SK-N-SH (cell line): ENCODE data around the gene PPP1R3G. TPM values are rescaled to one million over a fixed set of nuclear protein-coding genes. Genes with fewer than 3 reads are reported as not detected.

Source experiments
- CTCF ChIA-PET: fragments of 300-600, 350-600 bp; formaldehyde crosslinking; extraction: SDS; loops from one replicate; lab custom pipeline; 2021; lab: Yijun Ruan, JAX
- POLR2A ChIA-PET: fragments of 350-600 bp; sonication (Branson Sonifier 250); formaldehyde crosslinking; extraction: SDS; loops from one replicate; lab custom pipeline; 2020; ENCODE audit warnings: antibody characterized with exemption, inconsistent platforms; lab: Yijun Ruan, JAX
- DNase-seq: peaks from one replicate; pipeline ENCODE4 v3.0.0; 2012
- H2AFZ ChIP-seq: fragments of 200-600 bp; sonication (generic); 2 replicates; pipeline ENCODE4 v1.8.1; 2016; ENCODE audit warnings: antibody characterized with exemption, mild to moderate bottlenecking, low read depth
- H3F3A ChIP-seq: fragments of 200-600 bp; sonication (generic); replicated peaks from 2 replicates; pipeline ENCODE3; 2016; ENCODE audit warnings: antibody characterized with exemption, mild to moderate bottlenecking; ENCODE audit not compliant: insufficient read depth
- H3K27ac ChIP-seq, 2 experiments: fragments of 200-500 bp in 1 of 2; fragments of 200-600 bp in 1 of 2; sonication (Bioruptor generic) in 1 of 2; sonication (generic), shearing (Covaris generic) in 1 of 2; 2 replicates each; pipeline versions ENCODE4 v1.5.1 to v1.6.1; 2014 to 2016; ENCODE audit warnings: low read depth in 2 of 2, inconsistent platforms in 1 of 2, low read length in 1 of 2, mild to moderate bottlenecking in 1 of 2, mixed read lengths in 1 of 2
- H3K27me3 ChIP-seq: fragments of 200-600 bp; sonication (generic), shearing (Covaris generic); 2 replicates; pipeline ENCODE4 v1.6.1; 2016; ENCODE audit warnings: mixed run types; ENCODE audit not compliant: insufficient read depth
- H3K36me3 ChIP-seq, 2 experiments: fragments of 200-500 bp in 1 of 2; fragments of 200-600 bp in 1 of 2; sonication (Bioruptor generic) in 1 of 2; sonication (generic) in 1 of 2; replicated peaks in 1 of 2; 2 replicates each; pipeline versions ENCODE3 to v1.5.1; 2014 to 2016; ENCODE audit warnings: low read length in 1 of 2, mild to moderate bottlenecking in 1 of 2; ENCODE audit not compliant: insufficient read depth in 2 of 2, control insufficient read depth in 1 of 2
- H3K4me1 ChIP-seq, 2 experiments: fragments of 200-500 bp in 1 of 2; fragments of 200-600 bp in 1 of 2; sonication (Bioruptor generic) in 1 of 2; sonication (generic), shearing (Covaris generic) in 1 of 2; 2 replicates each; pipeline versions ENCODE4 v1.5.1 to v1.6.1; 2014 to 2016; ENCODE audit warnings: low read depth in 1 of 2, low read length in 1 of 2, mixed run types in 1 of 2; ENCODE audit not compliant: insufficient read depth in 2 of 2, control insufficient read depth in 1 of 2
- H3K4me2 ChIP-seq: fragments of 200-600 bp; sonication (generic), shearing (Covaris generic); 2 replicates; pipeline ENCODE4 v1.6.1; 2017; ENCODE audit warnings: mixed run types
- H3K4me3 ChIP-seq, 2 experiments: fragments of 200-500 bp in 1 of 2; fragments of 200-600 bp in 1 of 2; sonication (Bioruptor generic) in 1 of 2; sonication (generic), shearing (Covaris generic) in 1 of 2; 2 replicates each; pipeline versions ENCODE4 v1.5.1 to v1.8.1; 2014 to 2016; ENCODE audit warnings: low read depth in 2 of 2, inconsistent platforms in 1 of 2, low read length in 1 of 2, mild to moderate bottlenecking in 1 of 2, mixed read lengths in 1 of 2, moderate library complexity in 1 of 2
- H3K79me2 ChIP-seq: fragments of 200-600 bp; sonication (generic); 2 replicates; pipeline ENCODE4 v1.8.1; 2017; ENCODE audit warnings: mild to moderate bottlenecking; ENCODE audit not compliant: insufficient read depth
- H3K9ac ChIP-seq: fragments of 200-600 bp; sonication (generic); 2 replicates; pipeline ENCODE4 v1.6.1; 2017; ENCODE audit warnings: mixed run types
- H3K9me2 ChIP-seq: fragments of 200-600 bp; sonication (generic); 2 replicates; pipeline ENCODE4 v1.6.1; 2017; ENCODE audit warnings: mixed run types
- H3K9me3 ChIP-seq: fragments of 200-600 bp; sonication (generic); 2 replicates; pipeline ENCODE4 v1.6.1; 2017; ENCODE audit warnings: mixed run types, mild to moderate bottlenecking, moderate library complexity
- H4K20me1 ChIP-seq: fragments of 200-600 bp; sonication (generic); 2 replicates; pipeline ENCODE4 v1.6.1; 2017; ENCODE audit warnings: mild to moderate bottlenecking, mixed run types; ENCODE audit not compliant: insufficient read depth
- EP300 ChIP-seq, 2 experiments: IDR thresholded peaks; 2 replicates each; pipeline versions ENCODE4 v1.4.0 to v1.6.1; 2012; ENCODE audit warnings: borderline replicate concordance in 1 of 2, low read depth in 1 of 2, low read length in 1 of 2
- GATA2 ChIP-seq: sonication (generic); formaldehyde crosslinking; IDR thresholded peaks from 2 replicates; pipeline ENCODE4 v1.5.0; 2020; ENCODE audit warnings: mild to moderate bottlenecking, missing genetic modification reagents
- JUND ChIP-seq: IDR thresholded peaks from 2 replicates; pipeline ENCODE4 v1.4.0; 2012
- REST ChIP-seq: IDR thresholded peaks from 2 replicates; pipeline ENCODE4 v1.6.1; 2012; ENCODE audit warnings: mild to moderate bottlenecking, low read depth, low read length, moderate library complexity
- RFX5 ChIP-seq: IDR thresholded peaks from 2 replicates; pipeline ENCODE4 v1.6.1; 2012; ENCODE audit warnings: mild to moderate bottlenecking, improper control_type of control experiment, low read length
- SIN3A ChIP-seq: IDR thresholded peaks from 2 replicates; pipeline ENCODE4 v1.6.1; 2012; ENCODE audit warnings: low read depth, mild to moderate bottlenecking, low read length, moderate library complexity, borderline replicate concordance
- SMC3 ChIP-seq: IDR thresholded peaks from 2 replicates; pipeline ENCODE4 v1.6.1; 2012; ENCODE audit warnings: low read depth, low read length, improper control_type of control experiment
- TAF1 ChIP-seq: IDR thresholded peaks from 2 replicates; pipeline ENCODE4 v1.6.1; 2012; ENCODE audit warnings: low read depth, mild to moderate bottlenecking, low read length, moderate library complexity, borderline replicate concordance
- TEAD4 ChIP-seq: IDR thresholded peaks from 2 replicates; pipeline ENCODE4 v1.4.0; 2012; ENCODE audit warnings: mild to moderate bottlenecking, borderline replicate concordance; ENCODE audit not compliant: insufficient read depth
- WGBS: methylation state at CpG from one replicate; pipeline ENCODE4 v1.1.6; 2017; ENCODE audit warnings: low lambda C conversion rate; 5-methylcytosine and 5-hydroxymethylcytosine counted together
- polyA plus RNA-seq, 3 experiments: library from polyadenylated mRNA; depleted of rRNA; stranded (reverse); fragments of >200 nt; gene quantifications; 2 replicates each; pipeline ENCODE4 v1.2.3, GENCODE V29; 2012
- TF ChIP-seq, protein P1 (sequence below): IDR thresholded peaks from 2 replicates; pipeline ENCODE4; 2012
- TF ChIP-seq, protein P2 (sequence below): fragments of 150-350 bp; IDR thresholded peaks from 2 replicates; pipeline ENCODE4 v1.6.1; 2016; ENCODE audit warnings: mild to moderate bottlenecking, low read depth, low read length
- TF ChIP-seq, protein P3 (sequence below): IDR thresholded peaks from 2 replicates; pipeline ENCODE4 v1.4.0; 2012; ENCODE audit warnings: low read depth

Gene PPP1R3G
- polyA plus RNA-seq, 1 of the 3 experiments (the other 2 are of a cell fraction): 0.10 TPM

DNA sequence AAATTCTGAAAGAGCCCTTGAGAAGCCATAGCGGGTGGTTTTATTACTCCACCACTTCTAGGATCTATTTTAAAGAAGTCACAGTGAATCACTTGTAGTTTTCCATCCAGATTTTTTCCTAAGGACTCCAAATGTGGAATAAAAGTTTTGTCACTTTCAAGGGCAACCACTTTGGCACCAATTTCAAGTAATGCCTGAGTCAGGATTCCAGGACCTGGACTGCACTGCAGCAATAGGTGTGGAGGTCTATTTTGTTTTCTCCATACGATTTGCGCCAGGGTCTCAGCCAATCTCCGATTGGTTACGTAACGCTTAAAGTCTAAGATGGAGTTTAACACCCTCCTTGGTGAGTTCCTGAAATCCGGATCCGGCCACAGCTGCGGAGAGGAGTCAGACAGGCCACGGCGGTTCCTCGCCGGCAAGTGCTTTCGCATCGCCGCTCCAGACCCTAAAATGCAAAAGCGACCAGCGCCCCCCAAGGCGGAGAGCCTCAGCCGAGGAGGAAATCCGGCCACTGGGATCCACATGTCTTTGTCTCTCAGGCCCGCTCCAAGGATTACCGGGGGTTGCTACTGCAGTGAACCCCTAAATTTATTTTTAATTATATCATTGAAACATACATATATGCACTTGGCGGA is 18.6 kb upstream of the PPP1R3G start:
- Histone ChIP-seq H3K79me2 (no peaks in the 10 kb centered on the region), H3K9me3 (no peaks in the 10 kb centered on the region), H3K36me3 (no peaks in the 10 kb centered on the region), H3F3A (no peaks in the 10 kb centered on the region), H3K4me2 (no peak overlapping the region), H3K9ac (no peak overlapping the region), H3K4me1 (no peaks in the 10 kb centered on the region), H3K27ac (no peak overlapping the region), H3K9me2 (no peaks in the 10 kb centered on the region), H3K4me3 (no peak overlapping the region), H2AFZ (no peak overlapping the region), H3K27me3 (no peaks in the 10 kb centered on the region), H4K20me1 (no peaks in the 10 kb centered on the region)
- WGBS: 82% methylated on average over 16 of the region's 24 CpGs
- CTCF ChIA-PET: no interaction called here
- POLR2A ChIA-PET: no interaction called here
- no peak for DNase-seq
- TF ChIP-seq RFX5 (no peak), EP300 (IDR thresholded peaks at IDR 0.05; ENCODE audit: borderline replicate concordance in 1 of 2, low read depth in 1 of 2, low read length in 1 of 2) (no peak), REST (no peak), TAF1 (no peak), JUND (no peak), SMC3 (no peak)
- TF ChIP-seq, protein P1, sequence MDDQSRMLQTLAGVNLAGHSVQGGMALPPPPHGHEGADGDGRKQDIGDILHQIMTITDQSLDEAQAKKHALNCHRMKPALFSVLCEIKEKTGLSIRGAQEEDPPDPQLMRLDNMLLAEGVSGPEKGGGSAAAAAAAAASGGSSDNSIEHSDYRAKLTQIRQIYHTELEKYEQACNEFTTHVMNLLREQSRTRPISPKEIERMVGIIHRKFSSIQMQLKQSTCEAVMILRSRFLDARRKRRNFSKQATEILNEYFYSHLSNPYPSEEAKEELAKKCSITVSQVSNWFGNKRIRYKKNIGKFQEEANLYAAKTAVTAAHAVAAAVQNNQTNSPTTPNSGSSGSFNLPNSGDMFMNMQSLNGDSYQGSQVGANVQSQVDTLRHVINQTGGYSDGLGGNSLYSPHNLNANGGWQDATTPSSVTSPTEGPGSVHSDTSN: no peak

DNA sequence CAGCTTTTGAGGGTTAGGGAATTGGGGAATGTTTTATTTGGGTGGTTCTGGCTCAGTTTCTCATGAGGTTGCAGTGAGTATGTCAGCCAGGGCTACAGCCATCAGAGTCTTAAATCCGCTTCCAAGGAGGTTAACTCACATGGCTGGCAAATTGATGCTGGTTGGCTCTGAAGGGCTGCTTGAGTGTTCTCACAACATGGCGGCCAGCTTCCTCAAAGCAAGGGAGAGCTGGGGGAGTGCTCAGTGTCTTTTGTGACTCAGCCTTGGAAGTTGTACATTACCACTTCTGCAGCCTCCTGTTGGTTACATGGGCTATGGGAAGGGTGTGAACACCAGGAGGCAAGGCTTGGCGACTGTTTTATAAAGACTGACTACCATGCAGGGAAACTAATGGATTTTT is 17.8 kb upstream of the PPP1R3G start:
- Histone ChIP-seq H3K9me2 (no peaks in the 10 kb centered on the region), H3K79me2 (no peaks in the 10 kb centered on the region), H2AFZ (no peak overlapping the region), H3K36me3 (no peaks in the 10 kb centered on the region), H3K27me3 (no peaks in the 10 kb centered on the region), H3F3A (no peaks in the 10 kb centered on the region), H3K27ac (no peak overlapping the region), H3K4me3 (no peak overlapping the region), H3K9me3 (no peaks in the 10 kb centered on the region), H4K20me1 (no peaks in the 10 kb centered on the region), H3K4me2 (no peak overlapping the region), H3K4me1 (no peaks in the 10 kb centered on the region), H3K9ac (no peak overlapping the region)
- POLR2A ChIA-PET: no interaction called here
- no peak for TF ChIP-seq GATA2
- TF ChIP-seq, protein P2, sequence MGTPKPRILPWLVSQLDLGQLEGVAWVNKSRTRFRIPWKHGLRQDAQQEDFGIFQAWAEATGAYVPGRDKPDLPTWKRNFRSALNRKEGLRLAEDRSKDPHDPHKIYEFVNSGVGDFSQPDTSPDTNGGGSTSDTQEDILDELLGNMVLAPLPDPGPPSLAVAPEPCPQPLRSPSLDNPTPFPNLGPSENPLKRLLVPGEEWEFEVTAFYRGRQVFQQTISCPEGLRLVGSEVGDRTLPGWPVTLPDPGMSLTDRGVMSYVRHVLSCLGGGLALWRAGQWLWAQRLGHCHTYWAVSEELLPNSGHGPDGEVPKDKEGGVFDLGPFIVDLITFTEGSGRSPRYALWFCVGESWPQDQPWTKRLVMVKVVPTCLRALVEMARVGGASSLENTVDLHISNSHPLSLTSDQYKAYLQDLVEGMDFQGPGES: no peak
- TF ChIP-seq, protein P1: no peak
- TF ChIP-seq, protein P3, sequence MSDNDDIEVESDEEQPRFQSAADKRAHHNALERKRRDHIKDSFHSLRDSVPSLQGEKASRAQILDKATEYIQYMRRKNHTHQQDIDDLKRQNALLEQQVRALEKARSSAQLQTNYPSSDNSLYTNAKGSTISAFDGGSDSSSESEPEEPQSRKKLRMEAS: no peak
- no peak for TF ChIP-seq SIN3A
- TF ChIP-seq TEAD4: no peak
- TF ChIP-seq SMC3: no peak
- no peak for DNase-seq
- WGBS: 98% methylated on average over 3 of the region's 3 CpGs
- CTCF ChIA-PET: no interaction called here
